ENCODE data around the gene CD164L2. TPM values are rescaled to one million over a fixed set of nuclear protein-coding genes. Genes with fewer than 3 reads are reported as not detected.
"Not testable (repeated sequence)": the region's sequence is repeated elsewhere in the genome, so short reads cannot be mapped to it uniquely, and the experiment has no call there.

The CD164L2 gene
- total RNA-seq, 2 donors from 2014 or later: not detected

DNA sequence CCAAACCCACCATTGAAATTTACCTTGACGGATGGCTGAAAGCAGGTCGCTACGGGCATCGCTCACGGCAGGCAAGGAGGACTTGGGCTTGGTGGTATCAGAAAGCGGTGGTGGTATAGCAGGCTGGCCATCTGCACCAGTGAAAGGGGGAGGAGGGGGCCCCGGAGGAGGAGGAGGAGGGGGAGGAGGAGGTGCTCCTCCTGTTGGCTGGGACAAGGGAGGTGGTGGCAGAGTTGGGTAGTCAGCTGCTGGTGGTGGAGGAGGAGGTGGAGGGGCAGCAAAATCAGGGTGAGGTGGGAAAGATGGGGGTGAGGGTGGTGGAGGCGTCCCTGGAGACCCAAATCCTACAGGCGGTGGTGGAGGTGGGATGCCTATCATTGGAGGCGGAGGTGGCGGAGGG, 26.5 kb upstream of the CD164L2 start:
- Mint-ChIP-seq H3K36me3 (peaks cover 8 to 11% of the 10 kb centered on the region in 2 donors), H3K27ac (no peak overlapping the region), H3K9me3 (no peaks in the 10 kb centered on the region)
- no peak for DNase-seq (ENCODE audit: low spot score in 2 of 2)
- no peak for ATAC-seq

DNA sequence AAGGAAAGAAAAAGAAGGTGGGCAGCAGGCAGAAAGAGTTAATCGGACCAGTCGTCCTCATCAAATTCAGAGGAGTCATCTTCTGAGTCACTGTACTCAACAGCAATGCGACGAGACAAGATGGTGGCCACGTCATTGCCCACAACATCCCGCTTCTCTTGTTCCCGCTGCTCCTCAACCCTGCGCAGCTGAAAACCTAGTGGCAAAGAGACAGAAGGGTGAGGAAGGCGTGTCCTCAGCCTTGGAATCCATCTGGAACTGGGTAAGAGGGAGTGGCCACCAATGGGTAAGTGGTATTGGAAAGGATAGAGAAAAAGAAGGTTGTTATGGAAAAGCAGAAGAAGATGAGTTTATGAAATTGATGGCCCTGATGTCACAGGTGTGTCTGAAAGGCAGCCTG, 25.0 kb upstream of the CD164L2 start:
- DNase-seq (ENCODE audit: low spot score in 2 of 2) (no peak), ATAC-seq (no peak)
- Mint-ChIP-seq H3K27ac (peak overlapping the region; percentile 58 to 70), H3K9me3 (no peaks in the 10 kb centered on the region), H3K36me3 (peaks cover 0 to 3% of the 10 kb centered on the region in 2 donors)

- not testable (repeated sequence) for ATAC-seq; DNase-seq (ENCODE audit: low spot score in 2 of 2); H3K36me3 Mint-ChIP-seq; H3K9me3 Mint-ChIP-seq
- H3K27ac Mint-ChIP-seq: peak overlapping the region in 1 of 2 donors; percentile 70
These were observed 23.7 kb upstream of the CD164L2 start for GRCh38 chr1:27406791-27407190.

- no peaks in the 10 kb centered on the region for H3K9me3 Mint-ChIP-seq
- DNase-seq (ENCODE audit: low spot score in 2 of 2) (no peak), ATAC-seq (no peak)
- H3K36me3 Mint-ChIP-seq: no peaks in the 10 kb centered on the region
- peak overlapping the region; percentile 24 to 91 for H3K27ac Mint-ChIP-seq
These were observed 23.2 kb upstream of the CD164L2 start for GRCh38 chr1:27406362-27406680.

GRCh38 chr1:27405598-27406361, 22.6 kb upstream of the CD164L2 start:
- not testable (repeated sequence) for ATAC-seq
- H3K27ac Mint-ChIP-seq: peak overlapping the region; percentile 24 to 91

GRCh38 chr1:27405074-27405473, 21.9 kb upstream of the CD164L2 start:
- Mint-ChIP-seq H3K9me3 (no peaks in the 10 kb centered on the region), H3K27ac (no peak overlapping the region), H3K36me3 (no peaks in the 10 kb centered on the region)
- ATAC-seq: no peak
- DNase-seq (ENCODE audit: low spot score in 2 of 2): no peak

More at GRCh38 chr1:27405598-27406361, 22.6 kb upstream of the CD164L2 start:
- H3K9me3 Mint-ChIP-seq; DNase-seq (ENCODE audit: low spot score in 2 of 2); H3K36me3 Mint-ChIP-seq: not testable (repeated sequence)

DNA sequence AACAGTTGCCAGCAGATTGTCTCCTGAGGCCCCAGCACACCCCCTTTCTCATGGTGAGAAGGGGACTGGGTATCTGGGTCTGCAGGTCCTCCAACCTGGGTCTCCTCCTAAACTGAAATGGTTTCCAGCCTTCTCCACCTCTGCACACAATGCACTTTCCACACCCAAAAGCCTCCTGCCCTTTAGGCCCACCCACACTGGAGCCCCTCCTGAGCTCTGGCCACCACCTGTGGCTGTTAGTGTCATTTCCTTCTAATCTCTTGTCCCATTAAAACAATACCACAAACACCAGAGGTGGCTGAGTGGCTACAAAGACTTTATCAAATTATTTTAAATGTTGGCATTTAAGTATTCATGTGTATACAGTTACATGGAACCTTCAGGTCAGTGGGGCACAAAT, 20.8 kb upstream of the CD164L2 start:
- DNase-seq (ENCODE audit: low spot score in 2 of 2) (no peak), ATAC-seq (no peak)
- Mint-ChIP-seq H3K36me3 (no peaks in the 10 kb centered on the region), H3K27ac (peak overlapping the region; percentile 40 to 94), H3K9me3 (no peaks in the 10 kb centered on the region)

- Mint-ChIP-seq H3K36me3 (no peaks in the 10 kb centered on the region), H3K9me3 (no peaks in the 10 kb centered on the region), H3K27ac (peak overlapping the region; percentile 40 to 68)
- DNase-seq (ENCODE audit: low spot score in 2 of 2) (no peak), ATAC-seq (peak; percentile 36 to 42)
These were observed 20.1 kb upstream of the CD164L2 start for GRCh38 chr1:27403065-27403726.

DNA sequence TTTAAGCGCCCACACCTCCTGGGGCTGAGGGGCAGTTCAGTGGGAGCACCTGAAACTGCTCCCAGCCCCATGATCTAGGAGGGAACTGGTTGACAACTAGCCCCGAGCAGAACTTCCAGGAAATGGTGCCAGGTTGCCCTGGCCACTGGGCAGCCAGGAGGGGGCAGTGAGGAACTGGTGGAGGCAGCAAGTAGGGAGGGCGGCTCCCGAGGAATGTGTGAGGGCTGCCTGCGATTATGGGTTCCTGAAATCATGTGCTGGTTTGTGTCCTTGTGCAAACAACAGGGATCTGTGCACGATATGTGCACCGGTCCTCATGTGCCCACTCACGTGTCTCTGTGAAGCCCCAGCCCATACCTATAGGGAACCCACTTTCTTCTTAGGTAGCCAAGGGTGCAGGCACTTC, 19.2 kb upstream of the CD164L2 start:
- Mint-ChIP-seq H3K36me3 (no peaks in the 10 kb centered on the region), H3K9me3 (no peaks in the 10 kb centered on the region), H3K27ac (peak overlapping the region in 1 of 2 donors; percentile 39)
- ATAC-seq (no peak), DNase-seq (ENCODE audit: low spot score in 2 of 2) (no peak)

- H3K36me3 Mint-ChIP-seq: no peaks in the 10 kb centered on the region
- H3K27ac Mint-ChIP-seq: no peak overlapping the region
- no peak for ATAC-seq
These were observed 17.8 kb upstream of the CD164L2 start for GRCh38 chr1:27400963-27401341.

DNA sequence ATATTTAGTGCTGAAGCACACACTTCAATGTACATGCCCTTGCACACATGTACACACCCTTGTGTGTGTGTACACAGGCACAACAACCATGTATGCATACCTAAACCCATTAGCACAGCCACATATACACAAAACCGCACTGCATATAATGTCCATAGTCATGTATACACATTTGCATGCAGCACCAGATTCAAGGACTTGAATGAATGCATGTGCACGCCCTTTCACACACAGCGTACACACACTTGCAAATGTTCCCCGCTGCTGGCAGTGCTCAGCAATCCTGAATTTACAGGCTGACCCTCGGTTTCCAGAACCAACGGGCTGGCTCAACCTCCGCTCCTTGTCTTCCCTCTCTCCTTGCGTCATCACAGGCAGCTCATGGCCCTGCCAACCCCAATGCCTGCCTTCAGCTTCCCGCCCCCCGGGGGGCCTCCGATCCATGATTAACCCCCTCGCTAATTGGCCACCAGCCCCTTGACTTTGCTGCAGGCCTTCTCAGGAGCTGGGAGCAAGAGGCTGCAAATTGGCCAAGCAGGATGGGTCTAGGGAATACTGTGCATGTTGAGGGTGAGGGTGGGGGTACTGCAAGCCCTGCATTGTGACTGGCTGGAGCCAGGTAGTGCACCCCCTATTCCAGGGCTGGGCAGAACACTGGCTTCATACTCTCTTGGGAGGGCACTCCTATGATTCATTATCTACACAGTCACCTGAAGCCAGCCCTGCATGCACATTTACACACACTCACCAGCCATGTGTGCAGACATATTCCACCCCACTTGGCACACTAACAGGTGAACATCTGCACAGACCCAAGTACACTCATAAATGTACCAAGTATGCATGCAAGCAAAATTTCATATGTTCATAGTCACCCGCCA, 17.2 kb upstream of the CD164L2 start:
- ATAC-seq (no peak), DNase-seq (ENCODE audit: low spot score in 2 of 2) (no peak)
- H3K27ac Mint-ChIP-seq: peak overlapping the region in 1 of 2 donors; percentile 72
- no peaks in the 10 kb centered on the region for H3K9me3 Mint-ChIP-seq
- H3K36me3 Mint-ChIP-seq: no peaks in the 10 kb centered on the region

More at GRCh38 chr1:27400963-27401341, 17.8 kb upstream of the CD164L2 start:
- DNase-seq (ENCODE audit: low spot score in 2 of 2): no peak
- no peaks in the 10 kb centered on the region for H3K9me3 Mint-ChIP-seq

DNA sequence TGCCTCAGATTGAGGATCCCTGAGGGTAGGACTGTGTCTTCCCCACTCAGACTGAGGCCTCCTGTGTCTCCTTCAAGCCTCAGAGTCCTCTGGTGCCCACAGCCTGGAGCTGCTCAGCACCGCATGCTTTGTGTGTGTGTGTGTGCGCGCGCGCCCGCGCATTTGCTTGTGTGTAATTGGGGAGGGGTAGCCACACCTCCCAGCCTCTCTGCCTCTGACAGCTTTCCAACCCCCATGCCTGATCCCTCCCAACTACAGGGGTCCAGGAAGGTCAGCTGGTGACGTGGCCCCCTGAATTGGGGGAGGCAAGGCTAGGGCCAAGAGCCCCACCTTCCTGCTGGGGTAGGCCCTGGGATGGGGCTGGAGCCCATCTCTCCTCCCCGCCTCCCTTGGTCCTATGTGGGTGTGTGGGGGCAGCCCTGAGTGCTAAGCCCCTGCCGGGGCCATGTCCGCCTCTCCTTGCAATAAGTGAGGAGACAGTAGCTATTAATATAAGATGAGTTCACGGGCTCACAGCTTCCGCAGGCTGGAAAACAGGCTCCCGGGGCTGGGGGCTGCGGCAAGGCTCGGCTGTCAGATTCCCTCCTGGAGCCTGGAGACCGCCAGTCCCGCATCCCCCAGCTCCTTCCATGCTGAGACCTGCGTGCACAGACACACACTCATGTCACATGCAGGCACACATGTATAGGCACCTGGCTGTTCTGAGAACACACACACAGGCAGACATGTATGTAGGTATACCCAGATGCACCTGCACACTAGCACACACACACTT, 16.3 kb upstream of the CD164L2 start:
- Mint-ChIP-seq H3K9me3 (no peaks in the 10 kb centered on the region), H3K36me3 (no peaks in the 10 kb centered on the region), H3K27ac (peak overlapping the region; percentile 68 to 91)
- DNase-seq (ENCODE audit: low spot score in 2 of 2): no peak
- ATAC-seq: no peak

DNA sequence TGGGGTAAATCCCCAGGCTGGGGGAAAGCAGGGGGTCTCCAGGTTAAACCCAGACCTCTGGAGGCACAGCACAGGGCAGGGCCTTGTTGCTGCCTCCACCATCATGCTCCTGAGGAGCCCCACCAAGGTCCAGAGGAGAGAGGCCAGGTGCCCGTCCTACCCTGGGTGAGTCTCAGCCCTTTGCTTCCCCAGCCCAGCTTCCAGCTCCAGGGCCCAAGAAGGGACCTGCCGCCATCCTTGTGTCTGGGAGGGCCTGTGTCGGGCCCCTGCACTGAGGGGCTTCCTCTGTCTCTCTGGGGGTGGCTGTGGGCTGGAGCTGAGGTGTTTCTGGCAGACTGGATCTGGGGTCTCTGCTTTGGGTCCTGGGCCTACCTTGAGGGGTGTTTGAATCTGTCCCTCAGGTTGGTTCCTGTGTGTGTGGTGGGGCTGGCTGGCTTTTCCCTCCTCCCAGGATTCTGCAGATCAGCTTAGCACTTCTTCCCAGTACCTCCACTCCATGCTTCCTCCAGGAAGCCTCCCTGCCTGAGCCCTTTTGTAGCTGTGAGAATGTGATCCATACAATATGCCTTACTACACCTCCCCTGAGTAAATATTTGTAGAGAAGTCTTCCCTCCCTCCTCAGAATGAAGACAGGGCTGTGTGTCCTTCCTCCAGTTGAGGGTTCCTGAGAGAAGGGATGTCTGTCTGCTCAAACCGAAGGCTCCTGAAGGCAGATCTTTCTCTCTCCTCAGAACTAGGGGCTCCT, 15.4 kb upstream of the CD164L2 start:
- DNase-seq (ENCODE audit: low spot score in 2 of 2): no peak
- no peak for ATAC-seq
- no peaks in the 10 kb centered on the region for H3K36me3 Mint-ChIP-seq
- H3K27ac Mint-ChIP-seq: peak overlapping the region in 1 of 2 donors; percentile 91
- no peaks in the 10 kb centered on the region for H3K9me3 Mint-ChIP-seq

DNA sequence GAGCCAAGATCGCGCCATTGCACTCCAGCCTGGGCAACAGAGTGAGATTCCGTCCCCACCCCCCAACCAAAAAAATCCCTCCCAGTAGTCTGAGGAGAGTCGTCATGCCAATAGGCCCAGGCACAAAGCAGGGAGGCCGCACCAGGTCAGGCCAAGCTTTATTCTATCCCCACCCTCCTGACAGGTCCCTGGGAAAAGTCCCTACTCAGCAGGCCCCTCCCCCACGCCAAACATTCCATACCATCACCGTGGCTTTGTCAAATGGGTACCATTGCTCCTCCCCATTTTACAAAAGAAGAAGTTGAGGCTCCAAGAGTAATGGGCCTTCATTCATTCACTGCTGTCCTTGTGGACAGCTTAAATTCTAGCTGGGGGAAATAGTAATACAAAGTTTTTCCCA, 14.6 kb upstream of the CD164L2 start:
- DNase-seq (ENCODE audit: low spot score in 2 of 2): no peak
- Mint-ChIP-seq H3K9me3 (no peaks in the 10 kb centered on the region), H3K27ac (peak overlapping the region in 1 of 2 donors; percentile 37), H3K36me3 (no peaks in the 10 kb centered on the region)
- no peak for ATAC-seq

DNA sequence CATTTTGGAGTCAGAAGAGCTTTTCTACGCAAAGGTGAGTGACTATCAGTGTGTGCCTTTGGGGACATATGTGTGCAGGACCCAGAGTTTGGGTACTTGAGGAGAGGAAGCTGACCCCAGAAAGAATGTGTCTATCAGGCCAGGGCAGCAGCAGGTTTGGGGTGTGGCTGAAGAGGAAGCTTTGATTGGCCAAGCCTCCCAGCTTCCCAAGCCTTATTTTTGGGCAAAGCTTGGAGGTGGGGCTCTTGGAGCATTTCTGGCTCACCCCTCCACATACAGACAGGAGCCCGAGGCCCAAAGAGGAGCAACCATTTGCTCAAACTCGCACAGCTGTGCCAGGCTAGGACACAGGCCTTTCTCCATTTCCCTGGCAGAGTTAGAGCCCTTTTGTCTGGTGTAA, 14.0 kb upstream of the CD164L2 start:
- Mint-ChIP-seq H3K9me3 (no peaks in the 10 kb centered on the region), H3K27ac (peak overlapping the region in 1 of 2 donors; percentile 89), H3K36me3 (no peaks in the 10 kb centered on the region)
- ATAC-seq (no peak), DNase-seq (ENCODE audit: low spot score in 2 of 2) (no peak)
